Heart left ventricle (tissue), 13 donors: ENCODE measurements around the gene DAPK2.

Experiments
- POLR2A ChIP-seq, 2 donors: fragments of 450-650 bp; IDR thresholded peaks; one replicate each; pipeline ENCODE4 v1.6.1; 2017; ENCODE audit warnings: antibody characterized with exemption in 2 of 2, mild to moderate bottlenecking in 2 of 2, moderate library complexity in 2 of 2
- TF ChIP-seq, protein P1 (sequence below), 12 donors: fragments of 200-600 bp; sonication (generic) in 4 of 12; IDR thresholded peaks; one replicate each; pipeline versions ENCODE4 v1.5.0 to v1.8.0; 2018 to 2022; ENCODE audit warnings: antibody characterized with exemption in 12 of 12, mild to moderate bottlenecking in 5 of 12
- donor health status: ischemic (EF 13 %, LVEDD 7.1; RV severe dilation, severe dysfunction).
- donor health status: DM: no; HTN: yes; CAD: no.
- donor health status: DM: no; HTN: no; CAD: no.
- donor health status: ischemic (EF 25% LVEDD 6.9; RV normal size, moderate dysfunction).
- donor health status: ischemic (EF 25% LVEDD 5.7; RV mildly dilated, moderate dysfunction).
- donor health status: ischemic (EF 35%, LVEDD 5.7; RV mildly dilated, moderate dysfunction).
- donor health status: nonischemic (EF 11% LVEDD 7.7; RV severe dilation, severe dysfunction).
- donor health status: DM: yes; HTN: yes; CAD: no.
- donor health status: PGD.
- donor health status: ischemic (EF 29% LVEDD 5.4; RV normal size, mild dysfunction).
- donor health status: nonischemic (EF 23%, LVEDD 6.1; RV moderate dilation, normal function).

DNA sequence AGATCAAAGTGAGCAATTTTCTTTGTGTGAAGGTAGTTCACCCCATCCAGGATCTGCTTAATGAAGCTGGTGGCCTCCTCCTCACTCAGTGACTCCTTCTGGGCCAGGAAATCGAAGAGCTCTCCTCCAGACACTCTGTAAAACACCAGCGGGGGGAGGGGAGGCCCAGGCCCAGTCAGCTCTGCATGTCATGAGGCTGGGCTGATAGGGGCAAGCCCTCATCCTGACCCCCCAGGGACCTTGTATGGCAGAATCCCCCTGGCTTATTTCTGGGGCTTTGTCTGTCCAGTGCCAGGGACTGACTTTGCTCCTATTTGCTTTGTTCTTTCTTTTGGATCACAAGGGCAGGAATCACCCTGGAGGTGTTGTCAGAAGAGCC, 74.9 kb downstream of the DAPK2 start:
- TF ChIP-seq, protein P1, sequence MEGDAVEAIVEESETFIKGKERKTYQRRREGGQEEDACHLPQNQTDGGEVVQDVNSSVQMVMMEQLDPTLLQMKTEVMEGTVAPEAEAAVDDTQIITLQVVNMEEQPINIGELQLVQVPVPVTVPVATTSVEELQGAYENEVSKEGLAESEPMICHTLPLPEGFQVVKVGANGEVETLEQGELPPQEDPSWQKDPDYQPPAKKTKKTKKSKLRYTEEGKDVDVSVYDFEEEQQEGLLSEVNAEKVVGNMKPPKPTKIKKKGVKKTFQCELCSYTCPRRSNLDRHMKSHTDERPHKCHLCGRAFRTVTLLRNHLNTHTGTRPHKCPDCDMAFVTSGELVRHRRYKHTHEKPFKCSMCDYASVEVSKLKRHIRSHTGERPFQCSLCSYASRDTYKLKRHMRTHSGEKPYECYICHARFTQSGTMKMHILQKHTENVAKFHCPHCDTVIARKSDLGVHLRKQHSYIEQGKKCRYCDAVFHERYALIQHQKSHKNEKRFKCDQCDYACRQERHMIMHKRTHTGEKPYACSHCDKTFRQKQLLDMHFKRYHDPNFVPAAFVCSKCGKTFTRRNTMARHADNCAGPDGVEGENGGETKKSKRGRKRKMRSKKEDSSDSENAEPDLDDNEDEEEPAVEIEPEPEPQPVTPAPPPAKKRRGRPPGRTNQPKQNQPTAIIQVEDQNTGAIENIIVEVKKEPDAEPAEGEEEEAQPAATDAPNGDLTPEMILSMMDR (IDR thresholded peaks at IDR 0.05): no peak
- TF ChIP-seq POLR2A (IDR thresholded peaks at IDR 0.05): no peak
